Fibroblast of mammary gland (primary cell): ENCODE data around the gene TANGO2.

ENCODE experiments used
- DNase-seq: peaks from one replicate; pipeline ENCODE4 v3.0.0-alpha.2; 2010; ENCODE audit warnings: low read depth
- H3K4me3 ChIP-seq: 2 replicates; pipeline ENCODE4 v1.5.1; 2011; ENCODE audit warnings: low read depth, mild to moderate bottlenecking, low read length, moderate library complexity; ENCODE audit not compliant: control insufficient read depth
- CTCF ChIP-seq: conservative IDR thresholded peaks from 2 replicates; pipeline ENCODE4 v1.5.1; 2011; ENCODE audit warnings: low read depth, low read length, inconsistent platforms; ENCODE audit not compliant: control insufficient read depth, insufficient read depth

Gene TANGO2

GRCh38 chr22:20014526-20015186 lies 6.3 kb upstream of the TANGO2 start:
- no peak overlapping the region for H3K4me3 ChIP-seq
- no peak for TF ChIP-seq CTCF
- DNase-seq: no peak

GRCh38 chr22:20015187-20015625 lies 5.7 kb upstream of the TANGO2 start:
- no peak for TF ChIP-seq CTCF
- no peak for DNase-seq
- no peak overlapping the region for H3K4me3 ChIP-seq

- no peak for TF ChIP-seq CTCF
- no peak for DNase-seq
- peak overlapping the region; percentile 44 for H3K4me3 ChIP-seq
These were observed 4.8 kb upstream of the TANGO2 start for GRCh38 chr22:20015971-20016733.

- peak; percentile 81 for DNase-seq
- TF ChIP-seq CTCF: no peak
- H3K4me3 ChIP-seq: peak within 1 kb of the TSS; percentile 45
These were observed 3.9 kb upstream of the TANGO2 start, which contains the start of gene ARVCF for GRCh38 chr22:20016734-20017621. Gene ARVCF (minus strand): TSS chr22:20016823. CDS start chr22:19990794, 26,029 bp downstream.

GRCh38 chr22:20017622-20017958 lies 3.3 kb upstream of the TANGO2 start:
- no peak overlapping the region for H3K4me3 ChIP-seq
- no peak for TF ChIP-seq CTCF

GRCh38 chr22:20018001-20018400 lies 2.9 kb upstream of the TANGO2 start:
- TF ChIP-seq CTCF: no peak
- H3K4me3 ChIP-seq: no peak overlapping the region
- no peak for DNase-seq

More at GRCh38 chr22:20017622-20017958, 3.3 kb upstream of the TANGO2 start:
- no peak for DNase-seq
